ENCODE data around the gene PNMA1.
A peak's percentile ranks its signal among the peaks of the same experiment; 100 is the strongest.

Gene PNMA1, protein sequence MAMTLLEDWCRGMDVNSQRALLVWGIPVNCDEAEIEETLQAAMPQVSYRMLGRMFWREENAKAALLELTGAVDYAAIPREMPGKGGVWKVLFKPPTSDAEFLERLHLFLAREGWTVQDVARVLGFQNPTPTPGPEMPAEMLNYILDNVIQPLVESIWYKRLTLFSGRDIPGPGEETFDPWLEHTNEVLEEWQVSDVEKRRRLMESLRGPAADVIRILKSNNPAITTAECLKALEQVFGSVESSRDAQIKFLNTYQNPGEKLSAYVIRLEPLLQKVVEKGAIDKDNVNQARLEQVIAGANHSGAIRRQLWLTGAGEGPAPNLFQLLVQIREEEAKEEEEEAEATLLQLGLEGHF

GRCh38 chr14:73713803-73714655, at the start of gene PNMA1:
TSS of gene PNMA1 (minus strand) at chr14:73714384. CDS start at chr14:73713639, 745 bp downstream.
- DNase-seq: peak; percentile 94

- DNase-seq: no peak
These were observed 49.2 kb upstream of the PNMA1 start for GRCh38 chr14:73763396-73763795.

GRCh38 chr14:73762375-73762822, 48.2 kb upstream of the PNMA1 start:
- DNase-seq: peak; percentile 24

- peak; percentile 90 for DNase-seq
These were observed 47.6 kb upstream of the PNMA1 start for GRCh38 chr14:73761618-73762355.

- DNase-seq: no peak
These were observed 46.7 kb upstream of the PNMA1 start for GRCh38 chr14:73760598-73761586.

GRCh38 chr14:73759714-73760597, 45.8 kb upstream of the PNMA1 start:
- DNase-seq: peak; percentile 99

GRCh38 chr14:73759183-73759713, 45.1 kb upstream of the PNMA1 start:
- DNase-seq: no peak

GRCh38 chr14:73758392-73759182, 44.4 kb upstream of the PNMA1 start:
- peak; percentile 78 for DNase-seq

- no peak for DNase-seq
These were observed 43.8 kb upstream of the PNMA1 start for GRCh38 chr14:73757876-73758391.

DNA sequence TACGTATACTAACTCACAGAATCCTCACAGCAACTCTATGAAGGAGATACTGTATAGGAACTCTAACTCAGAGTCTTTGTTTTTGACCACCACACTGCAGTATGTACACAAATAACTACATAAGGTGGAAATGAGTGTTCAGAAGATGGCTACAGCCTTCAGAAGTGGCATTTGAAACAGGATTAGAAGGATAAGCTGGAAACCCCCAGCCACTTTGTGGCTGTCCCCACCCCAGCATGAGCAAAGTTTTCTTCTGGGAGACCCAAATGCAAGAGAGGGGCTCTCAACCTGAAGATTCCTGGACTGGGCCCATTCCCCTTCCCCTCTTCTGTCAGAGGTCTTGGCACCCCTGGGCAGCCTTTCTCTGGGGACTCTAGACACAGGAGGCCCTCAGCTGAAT, 43.2 kb upstream of the PNMA1 start:
- no peak for DNase-seq

- no peak for DNase-seq
These were observed 41.3 kb upstream of the PNMA1 start for GRCh38 chr14:73755434-73756014.

- DNase-seq: no peak
These were observed 40.8 kb upstream of the PNMA1 start for GRCh38 chr14:73754911-73755360.

- peak; percentile 32 for DNase-seq
These were observed 40.0 kb upstream of the PNMA1 start for GRCh38 chr14:73753887-73754795.

DNA sequence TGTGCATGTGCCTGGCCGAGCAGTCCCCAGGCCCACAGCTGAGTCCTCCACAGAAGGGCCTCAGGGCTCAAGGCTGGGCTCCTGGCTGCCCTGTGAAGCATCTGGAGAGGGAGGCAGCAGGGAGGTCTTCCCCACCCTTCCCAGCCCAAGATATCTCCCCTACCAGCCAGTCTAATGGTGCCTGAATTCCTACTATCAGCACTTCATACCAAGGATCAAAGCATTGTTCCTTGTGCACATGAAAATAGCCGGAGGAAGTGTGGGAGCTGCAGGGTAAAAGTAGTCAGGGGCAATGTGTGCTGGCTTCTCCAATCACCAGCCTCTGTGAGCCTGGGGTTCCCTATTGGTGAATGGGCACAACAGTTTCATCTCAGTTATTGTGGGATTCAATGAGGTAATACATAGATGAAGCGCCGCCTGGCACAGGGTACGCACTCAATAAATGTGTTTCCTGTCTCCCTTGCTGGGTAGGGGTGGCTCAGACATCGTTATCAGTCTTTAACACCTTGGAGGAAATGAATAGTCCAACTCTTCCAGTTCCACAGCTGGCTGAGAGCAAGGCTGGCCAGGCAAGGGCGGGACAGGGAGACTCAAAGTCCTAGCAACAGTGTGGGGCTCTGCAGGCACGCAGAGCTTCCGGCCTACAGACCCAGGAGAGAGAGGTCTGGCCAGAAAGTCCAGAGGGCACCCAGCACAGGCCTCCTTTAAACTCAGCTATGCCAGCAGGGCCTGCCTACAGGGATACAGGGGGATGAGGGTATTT, 39.1 kb upstream of the PNMA1 start:
- DNase-seq: no peak

GRCh38 chr14:73752297-73752992, 38.3 kb upstream of the PNMA1 start:
- peak; percentile 67 for DNase-seq

GRCh38 chr14:73751157-73751691, 37.0 kb upstream of the PNMA1 start:
- DNase-seq: no peak

Data from DMS79 treated with DMSO at 0.1 percent for 48 hours (cell line).